K562 (cell line): Measurements from ENCODE around the gene ANO2. TPM values are rescaled to one million over a fixed set of nuclear protein-coding genes. Genes with fewer than 3 reads are reported as not detected.

Experiments
- ATAC-seq: fragments of 200-7000 bp; cut with Tn5 transposase; 3 replicates; pipeline ENCODE4 v1.9.1; 2020; ENCODE audit warnings: moderate library complexity
- BruUV-seq: library from RNA; stranded (reverse); fragments of 400-500 nt; replicated peaks from 2 replicates; lab custom pipeline; 2021; lab: Mats Ljungman, UMichigan
- CTCF ChIA-PET: fragments of 300-600 bp; formaldehyde crosslinking; extraction: SDS; loops from one replicate; lab custom pipeline; 2021; ENCODE audit warnings: low intra/inter-chr PET ratio; lab: Yijun Ruan, JAX
- POLR2A ChIA-PET: fragments of 300-600, 350-650 bp; sonication (Branson Sonifier 250); formaldehyde crosslinking; extraction: SDS; loops from one replicate; lab custom pipeline; 2021; ENCODE audit warnings: antibody characterized with exemption, inconsistent platforms; lab: Yijun Ruan, JAX
- DNase-seq, 4 experiments: peaks; one replicate each; pipeline versions ENCODE4 v3.0.0 to v3.0.0-alpha.2; 2011 to 2018; ENCODE audit warnings: low spot score in 3 of 4, mixed read lengths in 3 of 4; ENCODE audit errors: extremely low read depth in 1 of 4
- FAIRE-seq: peaks from 2 replicates; lab custom pipeline; 2011; peaks lifted over from hg19 to GRCh38; lab: Jason Lieb, UNC
- H2AFZ ChIP-seq: 2 replicates; pipeline ENCODE4 v1.6.0; 2011; ENCODE audit warnings: low read depth, low read length, control low read depth, inconsistent platforms
- H3K27ac ChIP-seq: fragments of 200-600 bp; 3 replicates; pipeline ENCODE4 v1.8.0; 2011; ENCODE audit warnings: low read depth, mild to moderate bottlenecking, control low read depth, inconsistent platforms, low read length, moderate library complexity, mixed read lengths; ENCODE audit errors: extremely low read depth
- H3K27me3 ChIP-seq, 2 experiments: fragments of 300-600 bp in 1 of 2; 2 replicates in 1 of 2; 3 replicates in 1 of 2; pipeline versions ENCODE4 v1.6.0 to v1.8.0; 2011; ENCODE audit warnings: inconsistent platforms in 2 of 2, low read length in 2 of 2, mild to moderate bottlenecking in 1 of 2, mixed read lengths in 1 of 2, moderate library complexity in 1 of 2; ENCODE audit not compliant: control insufficient read depth in 2 of 2, insufficient read depth in 2 of 2
- H3K36me3 ChIP-seq: fragments of 300-600 bp; 3 replicates; pipeline ENCODE4 v1.8.0; 2011; ENCODE audit warnings: mild to moderate bottlenecking, low read length, inconsistent platforms; ENCODE audit not compliant: control insufficient read depth, insufficient read depth
- H3K4me1 ChIP-seq, 2 experiments: fragments of 200-600 bp in 1 of 2; replicated peaks in 1 of 2; 2 replicates in 1 of 2; 3 replicates in 1 of 2; pipeline versions ENCODE4 v1.5.1 to v1.8.0; 2011; ENCODE audit warnings: inconsistent platforms in 2 of 2, low read length in 2 of 2, mild to moderate bottlenecking in 1 of 2, mixed read lengths in 1 of 2, moderate library complexity in 1 of 2; ENCODE audit not compliant: control insufficient read depth in 2 of 2, insufficient read depth in 2 of 2
- H3K4me2 ChIP-seq: 2 replicates; pipeline ENCODE4 v1.6.1; 2011; ENCODE audit warnings: low read length, control low read depth, inconsistent platforms, mixed read lengths; ENCODE audit not compliant: insufficient read depth
- H3K4me3 ChIP-seq: fragments of 200-600 bp; sonication (generic), shearing (Covaris generic); 2 replicates; pipeline ENCODE4 v1.5.1; 2016; ENCODE audit warnings: control low read depth, inconsistent platforms
- H3K79me2 ChIP-seq: fragments of 200-600 bp; 3 replicates; pipeline ENCODE4 v1.8.0; 2011; ENCODE audit warnings: low read length, inconsistent platforms; ENCODE audit not compliant: control insufficient read depth, insufficient read depth
- H3K9ac ChIP-seq, 2 experiments: 2 replicates each; pipeline versions ENCODE4 v1.6.0 to v1.6.1; 2011; ENCODE audit warnings: low read depth in 2 of 2, low read length in 2 of 2, control low read depth in 1 of 2, inconsistent platforms in 1 of 2, mild to moderate bottlenecking in 1 of 2, mixed read lengths in 1 of 2; ENCODE audit not compliant: insufficient read depth in 1 of 2
- H3K9me1 ChIP-seq: one replicate; pipeline ENCODE4 v1.6.0; 2011; ENCODE audit warnings: inconsistent platforms, mild to moderate bottlenecking, low read length, moderate library complexity; ENCODE audit not compliant: control insufficient read depth, insufficient read depth
- H3K9me3 ChIP-seq: replicated peaks from 2 replicates; pipeline ENCODE4 v1.5.1; 2011; ENCODE audit warnings: low read depth, low read length, inconsistent platforms; ENCODE audit not compliant: control insufficient read depth, insufficient read depth
- H4K20me1 ChIP-seq: replicated peaks from 2 replicates; pipeline ENCODE4 v1.6.1; 2011; ENCODE audit warnings: low read length, inconsistent platforms, mixed read lengths; ENCODE audit not compliant: control insufficient read depth, insufficient read depth
- CEBPG ChIP-seq, 3 experiments: fragments of 200-800 bp in 1 of 3; sonication (Bioruptor generic) in 1 of 3; sonication (generic) in 1 of 3; formaldehyde crosslinking in 1 of 3; IDR thresholded peaks in 2 of 3; conservative IDR thresholded peaks in 1 of 3; 2 replicates each; pipeline versions ENCODE4 v1.6.1 to v1.8.0; 2016 to 2022; ENCODE audit warnings: missing compliant biosample characterization in 2 of 3, missing genetic modification characterization in 2 of 3, mild to moderate bottlenecking in 1 of 3, missing genetic modification reagents in 1 of 3
- KLF10 ChIP-seq: fragments of 250-450 bp; sonication (Bioruptor Pico); IDR thresholded peaks from 2 replicates; pipeline ENCODE4 v1.6.1; 2021; ENCODE audit warnings: matching md5 sums
- MAFG ChIP-seq: fragments of 450-650 bp; conservative IDR thresholded peaks from 2 replicates; pipeline ENCODE4 v1.6.1; 2016; ENCODE audit warnings: missing genetic modification characterization, missing compliant biosample characterization
- MTA3 ChIP-seq: fragments of 450-650 bp; formaldehyde crosslinking; IDR thresholded peaks from 2 replicates; pipeline ENCODE4 v1.6.1; 2017; ENCODE audit warnings: mild to moderate bottlenecking, borderline replicate concordance
- NCOA4 ChIP-seq: fragments of 450-650 bp; IDR thresholded peaks from 2 replicates; pipeline ENCODE4 v1.6.1; 2018; ENCODE audit warnings: mild to moderate bottlenecking; ENCODE audit not compliant: partially characterized antibody
- NR2C1 ChIP-seq, 2 experiments: fragments of 450-650 bp; IDR thresholded peaks; 2 replicates each; pipeline ENCODE4 v1.6.1; 2017; ENCODE audit warnings: mild to moderate bottlenecking in 2 of 2, antibody characterized with exemption in 1 of 2, inconsistent platforms in 1 of 2, missing compliant biosample characterization in 1 of 2, missing genetic modification characterization in 1 of 2
- RUNX1 ChIP-seq: sonication (generic); IDR thresholded peaks from 2 replicates; pipeline ENCODE4 v1.6.1; 2016; ENCODE audit warnings: antibody characterized with exemption, low read depth
- SETDB1 ChIP-seq: IDR thresholded peaks from one replicate; pipeline ENCODE4 v1.6.1; 2012; ENCODE audit warnings: low read length, control low read depth, inconsistent platforms
- TEAD1 ChIP-seq, 2 experiments: fragments of 450-650 bp in 1 of 2; sonication (generic) in 1 of 2; formaldehyde crosslinking; IDR thresholded peaks; 2 replicates each; pipeline versions ENCODE4 v1.4.0 to v1.8.0; 2020 to 2022; ENCODE audit warnings: mild to moderate bottlenecking in 2 of 2, missing genetic modification reagents in 1 of 2
- TEAD2 ChIP-seq: fragments of 450-650 bp; IDR thresholded peaks from 2 replicates; pipeline ENCODE4 v1.6.1; 2016; ENCODE audit warnings: missing genetic modification characterization, control low read depth, missing compliant biosample characterization
- TFAM ChIP-seq: fragments of 250-450 bp; sonication (Bioruptor Pico); conservative IDR thresholded peaks from 2 replicates; pipeline ENCODE4 v1.5.0; 2021; ENCODE audit warnings: mild to moderate bottlenecking, moderate library complexity
- TFE3 ChIP-seq: fragments of 450-650 bp; formaldehyde crosslinking; IDR thresholded peaks from 2 replicates; pipeline ENCODE4 v1.4.0; 2020; ENCODE audit warnings: mild to moderate bottlenecking, mixed read lengths
- USF1 ChIP-seq: sonication (generic); formaldehyde crosslinking; IDR thresholded peaks from 2 replicates; pipeline ENCODE4 v1.9.0; 2022; ENCODE audit warnings: mild to moderate bottlenecking, missing genetic modification reagents
- ZNF23 ChIP-seq: fragments of 250-450 bp; sonication (Bioruptor Pico); IDR thresholded peaks from 2 replicates; pipeline ENCODE4 v1.4.0; 2020; ENCODE audit warnings: mild to moderate bottlenecking
- WGBS: fragments of 100-300 bp; shearing (Covaris generic); methylation state at CpG from one replicate; pipeline ENCODE4 v1.1.6; 2016; ENCODE audit warnings: low coverage, mixed read lengths; ENCODE audit not compliant: insufficient coverage; ENCODE audit errors: missing lambda C conversion rate; 5-methylcytosine and 5-hydroxymethylcytosine counted together
- in situ Hi-C: fragments of 300-500 bp; cut with MboI; formaldehyde crosslinking; loops from 4 replicates; pipeline ENCODE4 v1.15.0; 2018; ENCODE audit warnings: inconsistent platforms, mixed read lengths
- intact Hi-C: fragments of 100-400 bp; cut with micrococcal nuclease; formaldehyde crosslinking; loops from 2 replicates; pipeline ENCODE4 v1.14.2; 2022
- polyA plus RNA-seq, 8 experiments: library from polyadenylated mRNA; depleted of rRNA in 4 of 8; stranded (reverse) in 5 of 8; unstranded in 3 of 8; fragments of >200 nt; fragmentation: Nextera tagmentation in 2 of 8; fragmentation: Illumina TruSeq in 1 of 8; extraction: Ambion mirVana in 2 of 8; extraction: Trizol in 1 of 8; gene quantifications; 2 replicates each; pipeline versions ENCODE4 v1.2.1 to v1.2.3, GENCODE V29; 2011 to 2014; ENCODE audit warnings: inconsistent platforms in 1 of 8, missing spikeins in 1 of 8
- total RNA-seq, 7 experiments: library from RNA; depleted of rRNA in 6 of 7; stranded (reverse); fragments of >200 nt in 6 of 7; fragmentation: Illumina TruSeq in 2 of 7; extraction: Trizol in 2 of 7; gene quantifications; 2 replicates each; pipeline versions ENCODE4 v1.2.1 to v1.2.3, GENCODE V29; 2011 to 2021; ENCODE audit warnings: low replicate concordance in 1 of 7
- TF ChIP-seq, protein P1 (sequence below): fragments of 450-650 bp; IDR thresholded peaks from 2 replicates; pipeline ENCODE4 v1.6.1; 2016; ENCODE audit warnings: antibody characterized with exemption

Gene ANO2
- total and polyA plus RNA-seq, 9 of the 15 experiments (the other 6 are each of a cell fraction or from before 2014, with no cell fraction given) = 0.64 TPM; not detected in 8

DNA sequence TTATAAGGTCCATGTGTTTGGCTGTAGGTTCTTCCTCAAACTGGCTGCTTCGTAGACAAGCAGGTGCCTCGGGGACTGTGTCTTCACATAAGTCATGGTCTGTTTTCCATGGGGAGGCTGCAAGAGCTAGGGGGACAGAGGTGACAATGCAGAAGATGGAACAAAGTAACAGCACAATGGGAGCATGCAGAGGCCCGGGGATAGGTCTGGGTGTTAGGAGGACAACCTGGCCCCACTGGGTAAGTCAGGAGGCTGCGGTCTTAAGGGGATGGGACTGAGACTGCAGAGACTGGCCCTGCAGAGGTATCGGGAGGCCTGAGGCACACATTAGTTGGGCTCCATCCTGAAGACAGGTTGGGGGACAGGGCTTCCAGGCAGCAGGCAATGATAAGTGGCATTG, 424.2 kb downstream of the ANO2 start:
- 0% methylated on average over 3 of the region's 5 CpGs for WGBS

DNA sequence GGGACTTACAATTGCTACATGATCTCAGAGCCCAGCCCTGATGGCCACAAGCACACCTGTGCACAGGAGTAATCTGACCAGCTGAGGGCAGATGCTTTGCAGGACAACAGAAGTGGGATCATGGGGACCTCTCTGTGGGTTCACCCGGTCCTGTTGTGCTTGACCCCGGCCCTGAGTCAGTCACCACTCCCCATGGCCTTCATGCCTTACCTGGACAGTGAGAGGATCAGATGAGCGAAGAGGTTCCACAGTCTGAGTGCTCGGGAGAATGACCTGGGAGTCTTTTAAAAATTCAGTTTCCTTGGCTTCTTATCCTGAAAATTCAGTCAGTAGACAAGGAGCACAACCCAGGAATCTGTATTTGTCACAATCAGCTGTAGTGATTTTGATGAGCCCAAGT, 425.0 kb downstream of the ANO2 start:
- FAIRE-seq = no peak
- Histone ChIP-seq H3K9ac (no peak overlapping the region), H3K9me3 (no peaks in the 10 kb centered on the region), H3K27ac (no peak overlapping the region), H3K9me1 (no peaks in the 10 kb centered on the region), H4K20me1 (no peaks in the 10 kb centered on the region), H3K4me1 (no peaks in the 10 kb centered on the region; a peak in 1 of 5 replicates), H2AFZ (no peak overlapping the region), H3K79me2 (no peaks in the 10 kb centered on the region), H3K4me3 (no peak overlapping the region), H3K27me3 (peaks cover 0 to 39% of the 10 kb centered on the region in 2 experiments; a peak in 2 of 5 replicates), H3K36me3 (no peaks in the 10 kb centered on the region), H3K4me2 (no peak overlapping the region)
- no peak for ATAC-seq
- intact Hi-C loops (no loop called here), in situ Hi-C loops (no loop called here)
- POLR2A ChIA-PET = interaction anchor here (0.7 kb wide), 1 partner anchor 16 kb away, joined by 4 read pairs; no protein-coding TSS in a partner anchor
- 0% methylated on average over 3 of the region's 4 CpGs for WGBS
- no peak for DNase-seq
- CTCF ChIA-PET = no interaction called here
- no TSS peak for BruUV-seq
- TF ChIP-seq SETDB1 = no peak
- no peak for TF ChIP-seq MTA3
- TF ChIP-seq ZNF23 (CRISPR knock-in tag) = no peak
- no peak for TF ChIP-seq TFE3
- TF ChIP-seq MAFG = no peak
- TF ChIP-seq USF1 = no peak
- TF ChIP-seq NR2C1 (IDR thresholded peaks at IDR 0.05) = no peak
- TF ChIP-seq NR2C1 (tag; IDR thresholded peaks at IDR 0.05) = no peak
- TF ChIP-seq KLF10 (CRISPR knock-in tag) = no peak
- TF ChIP-seq, protein P1, sequence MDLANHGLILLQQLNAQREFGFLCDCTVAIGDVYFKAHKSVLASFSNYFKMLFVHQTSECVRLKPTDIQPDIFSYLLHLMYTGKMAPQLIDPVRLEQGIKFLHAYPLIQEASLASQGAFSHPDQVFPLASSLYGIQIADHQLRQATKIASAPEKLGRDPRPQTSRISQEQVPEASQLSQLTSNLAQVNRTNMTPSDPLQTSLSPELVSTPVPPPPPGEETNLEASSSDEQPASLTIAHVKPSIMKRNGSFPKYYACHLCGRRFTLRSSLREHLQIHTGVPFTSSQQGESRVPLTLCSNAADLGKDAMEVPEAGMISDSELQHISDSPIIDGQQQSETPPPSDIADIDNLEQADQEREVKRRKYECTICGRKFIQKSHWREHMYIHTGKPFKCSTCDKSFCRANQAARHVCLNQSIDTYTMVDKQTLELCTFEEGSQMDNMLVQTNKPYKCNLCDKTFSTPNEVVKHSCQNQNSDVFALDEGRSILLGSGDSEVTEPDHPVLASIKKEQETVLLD = no peak
- no peak for TF ChIP-seq TEAD1 (CRISPR knock-in tag; IDR thresholded peaks at IDR 0.05)

More for the DNA sequence above, 424.2 kb downstream of the ANO2 start:
- no peak overlapping the region for H3K4me2 ChIP-seq
- H3K9ac ChIP-seq = no peak overlapping the region
- ATAC-seq = no peak
- H2AFZ ChIP-seq = no peak overlapping the region
- no peaks in the 10 kb centered on the region for H3K9me3 ChIP-seq
- in situ Hi-C loops (no loop called here), intact Hi-C loops (no loop called here)
- no TSS peak for BruUV-seq
- no peaks in the 10 kb centered on the region; a peak in 1 of 5 replicates for H3K4me1 ChIP-seq
- H3K36me3 ChIP-seq = no peaks in the 10 kb centered on the region
- H3K79me2 ChIP-seq = no peaks in the 10 kb centered on the region
- H3K4me3 ChIP-seq = no peak overlapping the region
- no peak for FAIRE-seq
- H3K27ac ChIP-seq = no peak overlapping the region
- no peak for TF ChIP-seq TEAD2
- TF ChIP-seq NCOA4 = no peak
- TF ChIP-seq RUNX1 = no peak
- TF ChIP-seq TFAM = no peak
- TF ChIP-seq CEBPG (CRISPR knock-in tag; IDR thresholded peaks at IDR 0.05) = no peak
- TF ChIP-seq CEBPG (tag; conservative IDR thresholded peaks at IDR 0.05 in 1 of 2, IDR thresholded peaks at IDR 0.05 in 1 of 2) = no peak
- H4K20me1 ChIP-seq = no peaks in the 10 kb centered on the region
- DNase-seq = no peak
- POLR2A ChIA-PET = interaction anchor here (0.7 kb wide), 1 partner anchor 15 kb away, joined by 4 read pairs; no protein-coding TSS in a partner anchor
- H3K9me1 ChIP-seq = no peaks in the 10 kb centered on the region
- CTCF ChIA-PET = no interaction called here
- peaks cover 0 to 42% of the 10 kb centered on the region in 2 experiments; a peak in 2 of 5 replicates for H3K27me3 ChIP-seq
